Measurements from ENCODE around the gene SGSM1. TPM values are rescaled to one million over a fixed set of nuclear protein-coding genes. Genes with fewer than 3 reads are reported as not detected.

Gene SGSM1
- total and polyA plus RNA-seq, 9 donors = 0.08 to 0.76 (median 0.17) TPM

- H3K27ac ChIP-seq (ENCODE audit: low read length) = no peak overlapping the region
- no peak for DNase-seq
- peaks cover 15% of the 10 kb centered on the region for H3K27me3 ChIP-seq (ENCODE audit: control insufficient read depth, insufficient read depth, low read length)
- H3K4me3 ChIP-seq (ENCODE audit: low read length) = peak overlapping the region; percentile 36
- H3K9me3 ChIP-seq (replicated peaks; ENCODE audit: control insufficient read depth, low read depth, low read length) = no peaks in the 10 kb centered on the region
- WGBS (ENCODE audit: insufficient coverage) = 10% methylated on average over 10 of the region's 11 CpGs
- peaks cover 6% of the 10 kb centered on the region for H3K4me1 ChIP-seq (ENCODE audit: control insufficient read depth, insufficient read depth, low read length)
- no peaks in the 10 kb centered on the region for H3K36me3 ChIP-seq (ENCODE audit: control insufficient read depth, insufficient read depth, low read length)
Measured at GRCh38 chr22:24806663-24807001, 621 bp downstream of the SGSM1 start.

GRCh38 chr22:24807284-24807950 lies 1.4 kb downstream of the SGSM1 start:
- no peak overlapping the region for H3K4me3 ChIP-seq (ENCODE audit: low read length)
- no peaks in the 10 kb centered on the region for H3K36me3 ChIP-seq (ENCODE audit: control insufficient read depth, insufficient read depth, low read length)
- H3K27me3 ChIP-seq (ENCODE audit: control insufficient read depth, insufficient read depth, low read length) = peaks cover 17% of the 10 kb centered on the region
- 54% methylated on average over 2 of the region's 11 CpGs for WGBS (ENCODE audit: insufficient coverage)
- H3K9me3 ChIP-seq (replicated peaks; ENCODE audit: control insufficient read depth, low read depth, low read length) = no peaks in the 10 kb centered on the region
- DNase-seq = peak; percentile 36
- no peak overlapping the region for H3K27ac ChIP-seq (ENCODE audit: low read length)
- peaks cover 6% of the 10 kb centered on the region for H3K4me1 ChIP-seq (ENCODE audit: control insufficient read depth, insufficient read depth, low read length)

GRCh38 chr22:24809331-24809730 lies 3.3 kb downstream of the SGSM1 start:
- H3K36me3 ChIP-seq (ENCODE audit: control insufficient read depth, insufficient read depth, low read length) = no peaks in the 10 kb centered on the region
- no peak for DNase-seq
- H3K9me3 ChIP-seq (replicated peaks; ENCODE audit: control insufficient read depth, low read depth, low read length) = no peaks in the 10 kb centered on the region
- no peak overlapping the region for H3K4me3 ChIP-seq (ENCODE audit: low read length)
- 31% methylated on average over 2 of the region's 2 CpGs for WGBS (ENCODE audit: insufficient coverage)
- peaks cover 20% of the 10 kb centered on the region for H3K27me3 ChIP-seq (ENCODE audit: control insufficient read depth, insufficient read depth, low read length)
- peaks cover 6% of the 10 kb centered on the region for H3K4me1 ChIP-seq (ENCODE audit: control insufficient read depth, insufficient read depth, low read length)
- no peak overlapping the region for H3K27ac ChIP-seq (ENCODE audit: low read length)

- H3K9me3 ChIP-seq (replicated peaks; ENCODE audit: control insufficient read depth, low read depth, low read length) = no peaks in the 10 kb centered on the region
- H3K27ac ChIP-seq (ENCODE audit: low read length) = no peak overlapping the region
- H3K36me3 ChIP-seq (ENCODE audit: control insufficient read depth, insufficient read depth, low read length) = no peaks in the 10 kb centered on the region
- 58% methylated on average over 9 of the region's 14 CpGs for WGBS (ENCODE audit: insufficient coverage)
- peaks cover 6% of the 10 kb centered on the region for H3K4me1 ChIP-seq (ENCODE audit: control insufficient read depth, insufficient read depth, low read length)
- no peak overlapping the region for H3K4me3 ChIP-seq (ENCODE audit: low read length)
- peaks cover 20% of the 10 kb centered on the region for H3K27me3 ChIP-seq (ENCODE audit: control insufficient read depth, insufficient read depth, low read length)
- DNase-seq = no peak
Measured at GRCh38 chr22:24810043-24810749, 4.2 kb downstream of the SGSM1 start.

GRCh38 chr22:24812950-24813775 lies 7.2 kb downstream of the SGSM1 start:
- Histone ChIP-seq H3K4me3 (ENCODE audit: low read length) (no peak overlapping the region), H3K4me1 (ENCODE audit: control insufficient read depth, insufficient read depth, low read length) (no peaks in the 10 kb centered on the region), H3K36me3 (ENCODE audit: control insufficient read depth, insufficient read depth, low read length) (no peaks in the 10 kb centered on the region), H3K9me3 (replicated peaks; ENCODE audit: control insufficient read depth, low read depth, low read length) (peaks cover 2% of the 10 kb centered on the region), H3K27me3 (ENCODE audit: control insufficient read depth, insufficient read depth, low read length) (peaks cover 10% of the 10 kb centered on the region), H3K27ac (ENCODE audit: low read length) (no peak overlapping the region)
- WGBS (ENCODE audit: insufficient coverage) = 70% methylated on average over 10 of the region's 13 CpGs
- DNase-seq = no peak

- no peak overlapping the region for H3K4me3 ChIP-seq (ENCODE audit: low read length)
- H3K9me3 ChIP-seq (replicated peaks; ENCODE audit: control insufficient read depth, low read depth, low read length) = peaks cover 2% of the 10 kb centered on the region
- H3K36me3 ChIP-seq (ENCODE audit: control insufficient read depth, insufficient read depth, low read length) = no peaks in the 10 kb centered on the region
- no peaks in the 10 kb centered on the region for H3K4me1 ChIP-seq (ENCODE audit: control insufficient read depth, insufficient read depth, low read length)
- no peak for DNase-seq
- peaks cover 8% of the 10 kb centered on the region for H3K27me3 ChIP-seq (ENCODE audit: control insufficient read depth, insufficient read depth, low read length)
- no peak overlapping the region for H3K27ac ChIP-seq (ENCODE audit: low read length)
- 82% methylated on average over 5 of the region's 9 CpGs for WGBS (ENCODE audit: insufficient coverage)
Measured at GRCh38 chr22:24813861-24814770, 8.1 kb downstream of the SGSM1 start.

GRCh38 chr22:24816806-24817205 lies 10.8 kb downstream of the SGSM1 start:
- peaks cover 5% of the 10 kb centered on the region for H3K27me3 ChIP-seq (ENCODE audit: control insufficient read depth, insufficient read depth, low read length)
- peaks cover 4% of the 10 kb centered on the region for H3K4me1 ChIP-seq (ENCODE audit: control insufficient read depth, insufficient read depth, low read length)
- no peak overlapping the region for H3K4me3 ChIP-seq (ENCODE audit: low read length)
- no peak for DNase-seq
- 7% methylated on average over 4 of the region's 4 CpGs for WGBS (ENCODE audit: insufficient coverage)
- H3K36me3 ChIP-seq (ENCODE audit: control insufficient read depth, insufficient read depth, low read length) = no peaks in the 10 kb centered on the region
- no peak overlapping the region for H3K27ac ChIP-seq (ENCODE audit: low read length)
- H3K9me3 ChIP-seq (replicated peaks; ENCODE audit: control insufficient read depth, low read depth, low read length) = peaks cover 2% of the 10 kb centered on the region

- Histone ChIP-seq H3K27me3 (ENCODE audit: control insufficient read depth, insufficient read depth, low read length) (no peaks in the 10 kb centered on the region), H3K36me3 (ENCODE audit: control insufficient read depth, insufficient read depth, low read length) (no peaks in the 10 kb centered on the region), H3K4me1 (ENCODE audit: control insufficient read depth, insufficient read depth, low read length) (peaks cover 4% of the 10 kb centered on the region), H3K27ac (ENCODE audit: low read length) (no peak overlapping the region), H3K9me3 (replicated peaks; ENCODE audit: control insufficient read depth, low read depth, low read length) (peaks cover 2% of the 10 kb centered on the region), H3K4me3 (ENCODE audit: low read length) (no peak overlapping the region)
- no CpG with 5 or more reads among the region's 2 CpGs for WGBS (ENCODE audit: insufficient coverage)
- no peak for DNase-seq
Measured at GRCh38 chr22:24819487-24819886, 13.5 kb downstream of the SGSM1 start.

GRCh38 chr22:24819911-24820461 lies 14.0 kb downstream of the SGSM1 start:
- Histone ChIP-seq H3K4me3 (ENCODE audit: low read length) (no peak overlapping the region), H3K9me3 (replicated peaks; ENCODE audit: control insufficient read depth, low read depth, low read length) (peaks cover 2% of the 10 kb centered on the region), H3K4me1 (ENCODE audit: control insufficient read depth, insufficient read depth, low read length) (peaks cover 4% of the 10 kb centered on the region), H3K27ac (ENCODE audit: low read length) (no peak overlapping the region), H3K27me3 (ENCODE audit: control insufficient read depth, insufficient read depth, low read length) (peaks cover 1% of the 10 kb centered on the region), H3K36me3 (ENCODE audit: control insufficient read depth, insufficient read depth, low read length) (no peaks in the 10 kb centered on the region)
- DNase-seq = peak; percentile 23
- 0% methylated on average over 3 of the region's 10 CpGs for WGBS (ENCODE audit: insufficient coverage)

Data from muscle of leg (tissue), 11 donors.